ENCODE data around the gene SDK1.

Gene SDK1

GRCh38 chr7:4182605-4183300, 881.7 kb downstream of the SDK1 start:
- H3K4me2 ChIP-seq (ENCODE audit: low read length) = no peak overlapping the region
- H3K4me1 ChIP-seq (ENCODE audit: control insufficient read depth, low read length) = no peaks in the 10 kb centered on the region
- H4K20me1 ChIP-seq (ENCODE audit: control insufficient read depth, insufficient read depth, low read depth, low read length) = no peaks in the 10 kb centered on the region
- H3K4me3 ChIP-seq (ENCODE audit: low read length) = no peak overlapping the region
- H3K36me3 ChIP-seq (ENCODE audit: control insufficient read depth, low read length) = no peaks in the 10 kb centered on the region
- no peak for TF ChIP-seq CTCF (IDR thresholded peaks at IDR 0.05; ENCODE audit: low read depth, low read length, poor library complexity, severe bottlenecking)
- TF ChIP-seq EZH2phosphoT487 (IDR thresholded peaks at IDR 0.05; ENCODE audit: borderline replicate concordance, low read length) = no peak
- H3F3A ChIP-seq (ENCODE audit: control insufficient read depth, insufficient read depth) = no peaks in the 10 kb centered on the region
- H3K27me3 ChIP-seq (ENCODE audit: control insufficient read depth, low read length) = no peaks in the 10 kb centered on the region
- no peak overlapping the region for H3K27ac ChIP-seq (ENCODE audit: low read depth, low read length)
- no peaks in the 10 kb centered on the region for H3K9me2 ChIP-seq (replicated peaks; ENCODE audit: control insufficient read depth, low read length)
- H3K9me3 ChIP-seq (ENCODE audit: control insufficient read depth, insufficient read depth, low read length) = peaks cover 60% of the 10 kb centered on the region; the same call in 1 of the 2 replicates
- H3K79me2 ChIP-seq (ENCODE audit: control insufficient read depth, low read length) = no peaks in the 10 kb centered on the region

- no peak overlapping the region for H3K4me2 ChIP-seq (ENCODE audit: low read length)
- H3K36me3 ChIP-seq (ENCODE audit: control insufficient read depth, low read length) = no peaks in the 10 kb centered on the region
- H3K27ac ChIP-seq (ENCODE audit: low read depth, low read length) = no peak overlapping the region
- no peaks in the 10 kb centered on the region for H3K79me2 ChIP-seq (ENCODE audit: control insufficient read depth, low read length)
- no peaks in the 10 kb centered on the region for H3K27me3 ChIP-seq (ENCODE audit: control insufficient read depth, low read length)
- no peaks in the 10 kb centered on the region for H4K20me1 ChIP-seq (ENCODE audit: control insufficient read depth, insufficient read depth, low read depth, low read length)
- H3K4me3 ChIP-seq (ENCODE audit: low read length) = no peak overlapping the region
- no peak for TF ChIP-seq CTCF (IDR thresholded peaks at IDR 0.05; ENCODE audit: low read depth, low read length, poor library complexity, severe bottlenecking)
- no peaks in the 10 kb centered on the region for H3K4me1 ChIP-seq (ENCODE audit: control insufficient read depth, low read length)
- H3K9me3 ChIP-seq (ENCODE audit: control insufficient read depth, insufficient read depth, low read length) = peaks cover 51% of the 10 kb centered on the region
- no peaks in the 10 kb centered on the region for H3K9me2 ChIP-seq (replicated peaks; ENCODE audit: control insufficient read depth, low read length)
- no peaks in the 10 kb centered on the region for H3F3A ChIP-seq (ENCODE audit: control insufficient read depth, insufficient read depth)
Measured at GRCh38 chr7:4184653-4185052, 883.6 kb downstream of the SDK1 start.

- no peaks in the 10 kb centered on the region for H3F3A ChIP-seq (ENCODE audit: control insufficient read depth, insufficient read depth)
- H3K79me2 ChIP-seq (ENCODE audit: control insufficient read depth, low read length) = no peaks in the 10 kb centered on the region
- H3K9me3 ChIP-seq (ENCODE audit: control insufficient read depth, insufficient read depth, low read length) = peaks cover 51% of the 10 kb centered on the region
- H3K4me1 ChIP-seq (ENCODE audit: control insufficient read depth, low read length) = no peaks in the 10 kb centered on the region
- no peaks in the 10 kb centered on the region for H3K9me2 ChIP-seq (replicated peaks; ENCODE audit: control insufficient read depth, low read length)
- H4K20me1 ChIP-seq (ENCODE audit: control insufficient read depth, insufficient read depth, low read depth, low read length) = no peaks in the 10 kb centered on the region
- no peak overlapping the region for H3K27ac ChIP-seq (ENCODE audit: low read depth, low read length)
- no peak overlapping the region for H3K4me2 ChIP-seq (ENCODE audit: low read length)
- TF ChIP-seq EZH2phosphoT487 (IDR thresholded peaks at IDR 0.05; ENCODE audit: borderline replicate concordance, low read length) (no peak), CTCF (IDR thresholded peaks at IDR 0.05; ENCODE audit: low read depth, low read length, poor library complexity, severe bottlenecking) (no peak)
- no peaks in the 10 kb centered on the region for H3K27me3 ChIP-seq (ENCODE audit: control insufficient read depth, low read length)
- H3K36me3 ChIP-seq (ENCODE audit: control insufficient read depth, low read length) = no peaks in the 10 kb centered on the region
- H3K4me3 ChIP-seq (ENCODE audit: low read length) = no peak overlapping the region
Measured at GRCh38 chr7:4185136-4185535, 884.1 kb downstream of the SDK1 start.

Measured in DOHH2 (cell line).